DOHH2 (cell line): ENCODE measurements around the gene ST7.

ENCODE experiments used
- H3F3A ChIP-seq: fragments of 200-600 bp; sonication (generic), shearing (Covaris generic); 2 replicates; pipeline ENCODE4 v1.6.0; 2016; ENCODE audit warnings: antibody characterized with exemption, mild to moderate bottlenecking; ENCODE audit not compliant: control insufficient read depth, insufficient read depth
- H3K27ac ChIP-seq: fragments of 200-600 bp; sonication (generic); 2 replicates; pipeline ENCODE4 v1.5.1; 2014; ENCODE audit warnings: low read depth, mild to moderate bottlenecking, low read length, moderate library complexity
- H3K27me3 ChIP-seq: fragments of 200-600 bp; sonication (generic); 2 replicates; pipeline ENCODE4 v1.6.1; 2014; ENCODE audit warnings: mild to moderate bottlenecking, low read length, mixed read lengths; ENCODE audit not compliant: control insufficient read depth
- H3K36me3 ChIP-seq: fragments of 200-600 bp; sonication (generic); 2 replicates; pipeline ENCODE4 v1.6.1; 2014; ENCODE audit warnings: mild to moderate bottlenecking, low read length, moderate library complexity, mixed read lengths; ENCODE audit not compliant: control insufficient read depth
- H3K4me1 ChIP-seq: fragments of 200-600 bp; sonication (generic); 2 replicates; pipeline ENCODE4 v1.6.1; 2014; ENCODE audit warnings: mild to moderate bottlenecking, low read length, mixed read lengths; ENCODE audit not compliant: control insufficient read depth
- H3K4me2 ChIP-seq: fragments of 200-600 bp; sonication (generic); 2 replicates; pipeline ENCODE4 v1.6.0; 2014; ENCODE audit warnings: mild to moderate bottlenecking, low read length, moderate library complexity
- H3K4me3 ChIP-seq: fragments of 200-600 bp; sonication (generic); 2 replicates; pipeline ENCODE4 v1.5.1; 2014; ENCODE audit warnings: mild to moderate bottlenecking, low read length, mixed read lengths
- H3K79me2 ChIP-seq: fragments of 200-600 bp; sonication (generic); 2 replicates; pipeline ENCODE4 v1.6.1; 2014; ENCODE audit warnings: mild to moderate bottlenecking, low read length, mixed read lengths; ENCODE audit not compliant: control insufficient read depth
- H3K9me2 ChIP-seq: fragments of 200-600 bp; sonication (generic); replicated peaks from 2 replicates; pipeline ENCODE4 v1.6.1; 2014; ENCODE audit warnings: mild to moderate bottlenecking, low read length, mixed read lengths; ENCODE audit not compliant: control insufficient read depth
- H3K9me3 ChIP-seq: fragments of 200-600 bp; sonication (generic); 2 replicates; pipeline ENCODE4 v1.6.1; 2014; ENCODE audit warnings: antibody characterized with exemption, low read length, mixed read lengths; ENCODE audit not compliant: control insufficient read depth, insufficient read depth
- H4K20me1 ChIP-seq: fragments of 200-600 bp; sonication (generic); 2 replicates; pipeline ENCODE4 v1.6.0; 2014; ENCODE audit warnings: low read depth, mild to moderate bottlenecking, antibody characterized with exemption, low read length, moderate library complexity; ENCODE audit not compliant: control insufficient read depth, insufficient read depth
- EZH2phosphoT487 ChIP-seq: fragments of 200-600 bp; sonication (generic); IDR thresholded peaks from 2 replicates; pipeline ENCODE4 v1.6.1; 2017; ENCODE audit warnings: borderline replicate concordance, mild to moderate bottlenecking, antibody characterized with exemption, low read length, moderate library complexity, mixed read lengths
- TF ChIP-seq, protein P1 (sequence below): fragments of 200-600 bp; sonication (generic); IDR thresholded peaks from one replicate; pipeline ENCODE4 v1.5.1; 2014; ENCODE audit warnings: antibody characterized with exemption, mild to moderate bottlenecking, low read depth, low read length; ENCODE audit not compliant: poor library complexity, severe bottlenecking

ST7 gene

DNA sequence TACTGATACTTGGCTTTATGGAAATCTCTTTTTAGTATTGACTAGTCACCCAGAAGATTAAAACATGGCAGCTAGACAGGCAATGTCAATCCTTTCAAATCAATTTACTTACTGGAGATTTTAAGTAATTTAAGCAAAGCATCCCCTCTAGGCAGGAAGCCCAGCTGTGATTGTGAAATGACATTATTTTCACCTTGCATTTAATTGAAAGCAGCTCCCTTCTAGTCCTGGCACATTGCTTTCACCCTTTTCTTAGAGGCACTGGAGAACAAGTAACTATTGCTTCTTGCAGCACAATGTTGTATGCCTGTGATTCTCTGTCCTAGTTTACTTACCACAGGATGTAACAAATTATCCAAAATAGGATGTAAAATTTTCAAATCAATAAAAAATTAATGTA is 13.3 kb downstream of the ST7 start:
- Histone ChIP-seq H3K36me3 (no peaks in the 10 kb centered on the region), H3K9me2 (no peaks in the 10 kb centered on the region), H3K27ac (no peak overlapping the region), H4K20me1 (0 out of 2 replicates have a peak, but pooled peaks cover 5% of the 10 kb centered on the region), H3K9me3 (no peaks in the 10 kb centered on the region), H3K4me3 (no peak overlapping the region), H3K79me2 (peaks cover 26% of the 10 kb centered on the region), H3F3A (no peaks in the 10 kb centered on the region), H3K27me3 (no peaks in the 10 kb centered on the region), H3K4me2 (no peak overlapping the region), H3K4me1 (peaks cover 6% of the 10 kb centered on the region; the same call in 1 of the 2 replicates)
- no peak for TF ChIP-seq EZH2phosphoT487
- TF ChIP-seq, protein P1, sequence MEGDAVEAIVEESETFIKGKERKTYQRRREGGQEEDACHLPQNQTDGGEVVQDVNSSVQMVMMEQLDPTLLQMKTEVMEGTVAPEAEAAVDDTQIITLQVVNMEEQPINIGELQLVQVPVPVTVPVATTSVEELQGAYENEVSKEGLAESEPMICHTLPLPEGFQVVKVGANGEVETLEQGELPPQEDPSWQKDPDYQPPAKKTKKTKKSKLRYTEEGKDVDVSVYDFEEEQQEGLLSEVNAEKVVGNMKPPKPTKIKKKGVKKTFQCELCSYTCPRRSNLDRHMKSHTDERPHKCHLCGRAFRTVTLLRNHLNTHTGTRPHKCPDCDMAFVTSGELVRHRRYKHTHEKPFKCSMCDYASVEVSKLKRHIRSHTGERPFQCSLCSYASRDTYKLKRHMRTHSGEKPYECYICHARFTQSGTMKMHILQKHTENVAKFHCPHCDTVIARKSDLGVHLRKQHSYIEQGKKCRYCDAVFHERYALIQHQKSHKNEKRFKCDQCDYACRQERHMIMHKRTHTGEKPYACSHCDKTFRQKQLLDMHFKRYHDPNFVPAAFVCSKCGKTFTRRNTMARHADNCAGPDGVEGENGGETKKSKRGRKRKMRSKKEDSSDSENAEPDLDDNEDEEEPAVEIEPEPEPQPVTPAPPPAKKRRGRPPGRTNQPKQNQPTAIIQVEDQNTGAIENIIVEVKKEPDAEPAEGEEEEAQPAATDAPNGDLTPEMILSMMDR, result no peak

DNA sequence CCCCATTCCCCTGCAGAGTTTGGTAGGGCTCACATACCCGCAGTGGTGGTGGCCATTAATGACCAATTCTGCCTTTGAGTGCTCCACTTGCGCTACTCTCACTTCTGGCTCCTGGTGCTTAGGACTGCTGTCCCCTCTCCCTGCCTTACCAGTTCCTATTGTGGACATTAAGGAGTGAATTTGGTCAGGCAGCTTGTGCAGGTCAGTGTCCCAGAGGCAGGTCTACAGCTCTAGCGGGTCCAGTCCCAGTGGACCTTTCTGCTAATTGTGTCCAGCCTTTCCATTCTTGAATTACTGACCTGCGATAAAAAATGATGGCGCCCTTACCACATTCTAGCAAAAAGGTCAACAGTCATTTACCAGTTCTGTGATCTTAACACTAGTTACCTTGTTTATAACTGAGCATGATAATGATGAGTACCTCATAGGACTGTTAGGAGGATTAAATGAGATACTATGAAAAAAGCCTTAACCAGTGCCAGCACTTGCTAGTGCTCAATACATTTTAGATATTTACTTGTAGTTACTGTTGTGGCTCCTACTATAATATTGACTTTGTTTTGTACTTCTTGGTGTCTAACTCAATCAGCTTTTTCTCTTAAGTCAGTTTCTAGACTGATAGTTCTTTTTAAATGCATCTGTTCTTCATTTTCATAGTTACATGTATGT is 14.1 kb downstream of the ST7 start:
- Histone ChIP-seq H3K27ac (no peak overlapping the region), H3K9me2 (no peaks in the 10 kb centered on the region), H3K79me2 (peaks cover 24% of the 10 kb centered on the region), H3F3A (no peaks in the 10 kb centered on the region), H3K9me3 (no peaks in the 10 kb centered on the region), H3K27me3 (no peaks in the 10 kb centered on the region), H3K4me3 (no peak overlapping the region), H3K36me3 (no peaks in the 10 kb centered on the region), H3K4me1 (peaks cover 6% of the 10 kb centered on the region; the same call in 1 of the 2 replicates), H3K4me2 (no peak overlapping the region), H4K20me1 (0 out of 2 replicates have a peak, but pooled peaks cover 5% of the 10 kb centered on the region)
- TF ChIP-seq, protein P1, result no peak
- no peak for TF ChIP-seq EZH2phosphoT487

GRCh38 chr7:116967983-116968382 is 14.7 kb downstream of the ST7 start:
- Histone ChIP-seq H3K4me3 (no peak overlapping the region), H3K36me3 (no peaks in the 10 kb centered on the region), H3K27ac (no peak overlapping the region), H3K4me2 (no peak overlapping the region), H3K79me2 (peaks cover 21% of the 10 kb centered on the region), H3K27me3 (no peaks in the 10 kb centered on the region), H3F3A (no peaks in the 10 kb centered on the region), H3K9me3 (no peaks in the 10 kb centered on the region), H3K9me2 (no peaks in the 10 kb centered on the region), H4K20me1 (0 out of 2 replicates have a peak, but pooled peaks cover 5% of the 10 kb centered on the region), H3K4me1 (peaks cover 6% of the 10 kb centered on the region; the same call in 1 of the 2 replicates)
- no peak for TF ChIP-seq EZH2phosphoT487
- TF ChIP-seq, protein P1, result no peak
